ENCODE results near the gene RPL10A. TPM values are rescaled to one million over a fixed set of nuclear protein-coding genes. Genes with fewer than 3 reads are reported as not detected.
"Not testable (repeated sequence)": the region's sequence is repeated elsewhere in the genome, so short reads cannot be mapped to it uniquely, and the experiment has no call there.

Gene RPL10A
- 2,150 and 2,255 TPM in 2 replicates for total RNA-seq (2014; rRNA removed; shearing (Covaris generic))
- polyA plus RNA-seq (2014; cell fraction: nucleus; rRNA removed) = 1,220 and 1,850 TPM in 2 replicates

GRCh38 chr6:35468181-35468979 lies at the start of gene RPL10A:
Gene RPL10A (plus strand): TSS chr6:35468401. CDS start chr6:35468435, 34 bp downstream.
- peak; percentile 94 for DNase-seq (ENCODE audit: extremely low read depth, low read depth)

GRCh38 chr6:35419417-35419816 lies 48.8 kb upstream of the RPL10A start:
- no peak for DNase-seq (ENCODE audit: extremely low read depth, low read depth)

GRCh38 chr6:35419961-35420360 lies 48.2 kb upstream of the RPL10A start:
- DNase-seq (ENCODE audit: extremely low read depth, low read depth) = no peak

- no peak for DNase-seq (ENCODE audit: extremely low read depth, low read depth)
These were observed 42.9 kb upstream of the RPL10A start for GRCh38 chr6:35425284-35425683.

GRCh38 chr6:35426074-35426473 lies 42.1 kb upstream of the RPL10A start:
- no peak for DNase-seq (ENCODE audit: extremely low read depth, low read depth)

GRCh38 chr6:35427435-35427834 lies 40.8 kb upstream of the RPL10A start:
- no peak for DNase-seq (ENCODE audit: extremely low read depth, low read depth)

GRCh38 chr6:35427851-35428321 lies 40.3 kb upstream of the RPL10A start:
- no peak for DNase-seq (ENCODE audit: extremely low read depth, low read depth)

- no peak for DNase-seq (ENCODE audit: extremely low read depth, low read depth)
These were observed 39.6 kb upstream of the RPL10A start for GRCh38 chr6:35428421-35429149.

- no peak for DNase-seq (ENCODE audit: extremely low read depth, low read depth)
These were observed 38.7 kb upstream of the RPL10A start for GRCh38 chr6:35429463-35429862.

- DNase-seq (ENCODE audit: extremely low read depth, low read depth) = no peak
These were observed 35.9 kb upstream of the RPL10A start for GRCh38 chr6:35432291-35432690.

- DNase-seq (ENCODE audit: extremely low read depth, low read depth) = not testable (repeated sequence)
These were observed 35.5 kb upstream of the RPL10A start for GRCh38 chr6:35432702-35433101.

- DNase-seq (ENCODE audit: extremely low read depth, low read depth) = no peak
These were observed 32.9 kb upstream of the RPL10A start for GRCh38 chr6:35435074-35435837.

GRCh38 chr6:35436071-35436857 lies 31.9 kb upstream of the RPL10A start:
- no peak for DNase-seq (ENCODE audit: extremely low read depth, low read depth)

GRCh38 chr6:35438378-35439065 lies 29.7 kb upstream of the RPL10A start:
- not testable (repeated sequence) for DNase-seq (ENCODE audit: extremely low read depth, low read depth)

- DNase-seq (ENCODE audit: extremely low read depth, low read depth) = no peak
These were observed 28.9 kb upstream of the RPL10A start for GRCh38 chr6:35439308-35439707.

GRCh38 chr6:35441205-35441604 lies 27.0 kb upstream of the RPL10A start:
- DNase-seq (ENCODE audit: extremely low read depth, low read depth) = no peak

GRCh38 chr6:35441642-35442041 lies 26.6 kb upstream of the RPL10A start:
- DNase-seq (ENCODE audit: extremely low read depth, low read depth) = no peak

GRCh38 chr6:35442693-35443092 lies 25.5 kb upstream of the RPL10A start:
- DNase-seq (ENCODE audit: extremely low read depth, low read depth) = no peak

GRCh38 chr6:35443341-35444030 lies 24.7 kb upstream of the RPL10A start:
- DNase-seq (ENCODE audit: extremely low read depth, low read depth) = no peak

Measured in NCI-H460 (cell line).